ENCODE results near the gene LIMS3.
"Not testable (repeated sequence)": the region's sequence is repeated elsewhere in the genome, so short reads cannot be mapped to it uniquely, and the experiment has no call there.

LIMS3 gene

GRCh38 chr2:109913911-109914310 lies 15.4 kb downstream of the LIMS3 start:
- H3K4me1 Mint-ChIP-seq (ENCODE audit: low read depth); H3K27ac Mint-ChIP-seq; H3K27me3 Mint-ChIP-seq; H3K4me3 Mint-ChIP-seq; H3K9me3 Mint-ChIP-seq; H3K36me3 Mint-ChIP-seq (ENCODE audit: low read depth): not testable (repeated sequence)

GRCh38 chr2:109914552-109914951 lies 16.1 kb downstream of the LIMS3 start:
- H3K4me1 Mint-ChIP-seq (ENCODE audit: low read depth); H3K27ac Mint-ChIP-seq; H3K9me3 Mint-ChIP-seq; H3K27me3 Mint-ChIP-seq; H3K4me3 Mint-ChIP-seq; H3K36me3 Mint-ChIP-seq (ENCODE audit: low read depth): not testable (repeated sequence)

GRCh38 chr2:109915830-109916229 lies 17.3 kb downstream of the LIMS3 start:
- not testable (repeated sequence) for H3K27ac Mint-ChIP-seq; H3K9me3 Mint-ChIP-seq; H3K27me3 Mint-ChIP-seq; H3K4me1 Mint-ChIP-seq (ENCODE audit: low read depth); H3K4me3 Mint-ChIP-seq; H3K36me3 Mint-ChIP-seq (ENCODE audit: low read depth)

- not testable (repeated sequence) for H3K27ac Mint-ChIP-seq; H3K27me3 Mint-ChIP-seq; H3K4me3 Mint-ChIP-seq; H3K9me3 Mint-ChIP-seq; H3K36me3 Mint-ChIP-seq (ENCODE audit: low read depth); H3K4me1 Mint-ChIP-seq (ENCODE audit: low read depth)
Observed at GRCh38 chr2:109920162-109920561, 21.7 kb downstream of the LIMS3 start.

DNA sequence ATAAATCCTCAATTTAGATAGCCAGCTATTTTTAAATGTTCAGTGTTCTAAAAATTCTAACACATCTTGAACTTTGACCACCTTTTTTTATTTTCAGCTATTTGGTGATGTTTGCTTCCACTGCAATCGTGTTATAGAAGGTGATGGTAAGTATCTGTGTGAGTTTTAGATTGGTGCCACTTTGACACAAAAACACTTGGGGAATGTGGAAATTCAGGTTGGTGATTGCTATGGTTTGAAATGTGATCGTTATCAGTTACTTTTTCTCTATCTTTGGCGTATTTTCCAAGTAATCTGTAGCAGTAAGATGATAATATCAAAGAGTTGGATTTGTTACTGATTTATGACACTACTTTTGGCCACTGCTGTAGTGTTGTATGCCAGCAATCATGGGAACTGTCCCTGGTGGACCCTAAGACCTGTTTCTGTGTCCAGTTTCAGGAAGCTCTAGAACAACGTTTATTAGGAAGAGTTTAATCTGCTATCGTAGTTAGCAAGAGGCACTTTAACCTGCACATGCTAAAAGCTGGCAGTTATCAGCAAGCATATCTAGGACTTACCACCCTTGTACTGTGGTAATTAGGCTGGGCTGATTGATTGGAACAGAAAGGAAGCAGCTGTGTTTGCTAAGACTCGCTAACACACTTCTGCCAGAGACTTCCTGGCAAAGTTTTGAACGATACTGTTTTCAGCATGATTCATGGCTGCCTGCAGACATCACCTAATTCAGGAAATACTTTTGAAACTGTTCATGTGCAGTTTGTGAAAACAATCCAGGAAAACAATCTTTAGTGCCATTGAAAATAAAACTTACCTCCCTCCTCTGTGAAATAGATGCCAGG lies 23.3 kb downstream of the LIMS3 start:
- H3K9me3 Mint-ChIP-seq; H3K4me1 Mint-ChIP-seq (ENCODE audit: low read depth); H3K36me3 Mint-ChIP-seq (ENCODE audit: low read depth); H3K27me3 Mint-ChIP-seq; H3K4me3 Mint-ChIP-seq; H3K27ac Mint-ChIP-seq: not testable (repeated sequence)

GRCh38 chr2:109924481-109924880 lies 26.0 kb downstream of the LIMS3 start:
- H3K4me3 Mint-ChIP-seq; H3K27ac Mint-ChIP-seq; H3K27me3 Mint-ChIP-seq; H3K9me3 Mint-ChIP-seq; H3K4me1 Mint-ChIP-seq (ENCODE audit: low read depth); H3K36me3 Mint-ChIP-seq (ENCODE audit: low read depth): not testable (repeated sequence)

DNA sequence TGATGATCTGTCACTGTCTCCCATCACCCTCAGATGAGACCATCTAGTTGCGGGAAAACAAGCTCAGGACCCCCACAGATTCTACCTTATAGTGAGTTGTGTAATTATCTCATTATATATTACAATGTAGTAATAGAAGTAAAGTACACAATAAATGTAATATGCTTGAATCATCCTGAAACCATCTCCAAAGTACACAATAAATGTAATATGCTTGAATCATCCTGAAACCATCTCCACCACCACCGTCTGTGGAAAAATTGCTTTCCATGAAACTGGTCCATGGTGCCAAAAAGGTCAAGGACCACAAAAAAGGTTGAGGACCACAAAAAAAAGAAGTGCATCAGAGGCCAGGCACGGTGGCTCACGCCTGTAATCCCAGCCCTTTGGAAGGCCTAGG lies 29.3 kb downstream of the LIMS3 start:
- not testable (repeated sequence) for H3K9me3 Mint-ChIP-seq; H3K27me3 Mint-ChIP-seq; H3K36me3 Mint-ChIP-seq (ENCODE audit: low read depth); H3K4me3 Mint-ChIP-seq; H3K27ac Mint-ChIP-seq; H3K4me1 Mint-ChIP-seq (ENCODE audit: low read depth)

DNA sequence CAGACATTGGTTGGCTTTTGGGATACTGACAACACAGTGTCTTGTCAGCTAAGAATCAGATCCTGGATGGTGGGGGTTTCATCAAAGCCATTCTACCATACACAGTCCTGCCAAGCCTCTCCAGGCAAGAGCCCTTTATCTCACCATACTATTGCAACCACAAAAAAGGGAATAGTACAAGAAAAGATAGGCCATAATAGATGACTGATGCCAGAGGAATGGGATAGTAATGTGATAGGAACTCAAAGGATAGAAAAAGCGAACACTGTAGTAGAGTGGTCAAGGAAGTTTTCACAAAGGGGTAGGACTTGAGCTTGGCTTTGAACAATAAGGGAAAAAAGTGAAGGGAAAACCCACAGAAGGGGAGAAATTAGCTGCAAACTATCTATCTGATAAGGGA lies 30.7 kb downstream of the LIMS3 start:
- H3K9me3 Mint-ChIP-seq; H3K36me3 Mint-ChIP-seq (ENCODE audit: low read depth); H3K4me3 Mint-ChIP-seq; H3K4me1 Mint-ChIP-seq (ENCODE audit: low read depth); H3K27ac Mint-ChIP-seq; H3K27me3 Mint-ChIP-seq: not testable (repeated sequence)

GRCh38 chr2:109936534-109936933 lies 38.0 kb downstream of the LIMS3 start:
- not testable (repeated sequence) for H3K9me3 Mint-ChIP-seq; H3K4me3 Mint-ChIP-seq; H3K36me3 Mint-ChIP-seq (ENCODE audit: low read depth); H3K4me1 Mint-ChIP-seq (ENCODE audit: low read depth); H3K27ac Mint-ChIP-seq; H3K27me3 Mint-ChIP-seq

DNA sequence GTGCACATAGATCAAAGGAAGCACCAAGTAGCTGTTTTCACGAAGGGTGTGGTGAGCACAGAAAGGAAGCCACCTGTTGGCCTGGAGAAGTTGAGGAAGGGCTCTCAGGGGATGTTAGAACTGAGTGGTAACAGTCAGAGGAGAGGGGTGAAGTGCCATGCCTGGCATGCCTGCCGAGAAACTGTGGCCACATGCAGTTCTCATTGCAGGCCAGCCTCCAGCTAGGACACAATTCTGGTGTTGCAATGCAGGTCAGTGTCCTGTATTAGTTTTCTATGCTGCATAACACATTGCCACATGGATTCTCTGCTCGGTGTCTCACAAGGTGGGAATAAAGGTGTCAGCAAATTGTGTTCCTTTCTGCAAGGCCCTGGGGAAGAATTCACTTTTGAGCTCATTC lies 46.9 kb downstream of the LIMS3 start:
- H3K36me3 Mint-ChIP-seq (ENCODE audit: low read depth); H3K27me3 Mint-ChIP-seq; H3K9me3 Mint-ChIP-seq; H3K27ac Mint-ChIP-seq; H3K4me3 Mint-ChIP-seq; H3K4me1 Mint-ChIP-seq (ENCODE audit: low read depth): not testable (repeated sequence)

- H3K36me3 Mint-ChIP-seq (ENCODE audit: low read depth); H3K27ac Mint-ChIP-seq; H3K4me1 Mint-ChIP-seq (ENCODE audit: low read depth); H3K4me3 Mint-ChIP-seq; H3K27me3 Mint-ChIP-seq; H3K9me3 Mint-ChIP-seq: not testable (repeated sequence)
Observed at GRCh38 chr2:109947262-109947958, 48.9 kb downstream of the LIMS3 start.

- not testable (repeated sequence) for H3K9me3 Mint-ChIP-seq; H3K36me3 Mint-ChIP-seq (ENCODE audit: low read depth); H3K4me1 Mint-ChIP-seq (ENCODE audit: low read depth); H3K4me3 Mint-ChIP-seq; H3K27ac Mint-ChIP-seq; H3K27me3 Mint-ChIP-seq
Observed at GRCh38 chr2:109947959-109948520, 49.6 kb downstream of the LIMS3 start.

DNA sequence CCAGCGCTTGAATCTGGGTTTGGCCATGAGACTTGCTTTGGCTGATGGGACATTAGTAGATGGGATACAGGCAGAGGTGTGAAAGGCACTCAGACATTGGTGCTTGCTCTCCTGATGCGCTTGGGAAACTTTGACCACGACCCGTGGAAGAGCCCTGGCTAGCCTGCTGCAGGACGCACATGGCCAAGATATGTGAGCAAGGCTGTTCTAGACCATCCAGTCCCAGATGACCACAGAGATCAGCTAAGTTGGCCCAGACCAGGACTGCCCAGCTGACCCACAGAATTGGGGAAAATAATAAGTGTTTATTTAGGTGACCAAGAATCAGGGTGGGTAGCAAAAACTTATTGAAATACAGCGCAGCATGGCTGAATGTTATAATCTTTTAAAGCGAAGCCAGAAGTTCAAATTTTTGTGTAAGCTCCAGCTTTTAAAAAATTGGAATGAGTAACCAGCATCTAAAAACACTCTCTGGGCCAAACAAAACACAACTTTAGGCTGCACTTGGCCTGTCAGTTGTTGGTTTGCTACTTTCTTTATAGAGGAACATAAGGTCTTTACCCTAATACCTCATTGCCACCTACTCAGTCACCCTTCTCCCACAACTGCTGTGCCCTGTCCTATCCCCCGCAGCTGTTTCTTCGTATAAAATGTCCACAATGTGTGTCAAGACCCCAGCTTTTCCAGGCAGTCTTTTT lies 51.8 kb downstream of the LIMS3 start:
- not testable (repeated sequence) for H3K4me1 Mint-ChIP-seq (ENCODE audit: low read depth); H3K4me3 Mint-ChIP-seq; H3K9me3 Mint-ChIP-seq; H3K36me3 Mint-ChIP-seq (ENCODE audit: low read depth); H3K27ac Mint-ChIP-seq; H3K27me3 Mint-ChIP-seq

GRCh38 chr2:109963942-109964341 lies 65.5 kb downstream of the LIMS3 start:
- H3K4me3 Mint-ChIP-seq; H3K4me1 Mint-ChIP-seq (ENCODE audit: low read depth); H3K36me3 Mint-ChIP-seq (ENCODE audit: low read depth); H3K27ac Mint-ChIP-seq; H3K9me3 Mint-ChIP-seq; H3K27me3 Mint-ChIP-seq: not testable (repeated sequence)

DNA sequence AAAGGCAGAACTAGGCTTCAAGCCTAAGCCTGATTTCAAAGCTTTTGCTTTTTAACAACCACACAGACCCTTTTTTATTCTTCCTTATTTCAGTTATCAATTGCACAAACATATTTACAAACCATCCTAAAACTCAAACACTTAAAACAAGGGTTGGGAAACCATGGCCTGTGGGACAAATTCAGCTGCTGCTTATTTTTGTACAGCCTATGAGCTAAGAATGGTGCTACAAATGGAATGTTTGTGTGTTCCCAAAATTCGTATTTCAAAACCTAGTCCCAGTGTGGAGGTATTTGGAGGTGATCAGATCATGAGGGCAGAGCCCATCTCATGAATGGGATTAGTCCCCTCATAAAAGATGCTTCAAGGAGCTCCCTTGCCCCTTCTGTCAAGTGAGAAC lies 67.0 kb downstream of the LIMS3 start:
- H3K27me3 Mint-ChIP-seq; H3K4me1 Mint-ChIP-seq (ENCODE audit: low read depth); H3K4me3 Mint-ChIP-seq; H3K36me3 Mint-ChIP-seq (ENCODE audit: low read depth); H3K9me3 Mint-ChIP-seq; H3K27ac Mint-ChIP-seq: not testable (repeated sequence)
